ENCODE data around the gene ECD. TPM values are rescaled to one million over a fixed set of nuclear protein-coding genes. Genes with fewer than 3 reads are reported as not detected.
A peak's percentile ranks its signal among the peaks of the same experiment; 100 is the strongest.

ECD gene
- polyA plus RNA-seq (2011; rRNA removed) (53.3 and 53.6 TPM in 2 replicates), polyA plus RNA-seq (2017; fragmentation: RNase III; extraction: RNeasy Plus Mini Kit Qiagen cat#74134 plus additional on column Dnase treatment) (26.5 to 29.1 TPM (median 27.1 TPM) in 3 replicates), polyA minus RNA-seq (2011; rRNA and poly(A)+ RNA removed) (30.6 and 34.3 TPM in 2 replicates)
- polyA plus RNA-seq (2012; cell fraction: cytosol; rRNA removed): 15.3 and 18.7 TPM in 2 replicates
- 17.0 and 21.5 TPM in 2 replicates for polyA plus RNA-seq (2012; cell fraction: nucleus; rRNA removed)

GRCh38 chr10:73167783-73168464 is at the start of gene ECD, which contains the start of gene FAM149B1:
ECD (minus strand) TSS chr10:73168008; CDS start chr10:73163937, 4,071 bp downstream.
FAM149B1 (plus strand) TSS chr10:73168119; CDS start chr10:73168340, 221 bp downstream.
- FAIRE-seq (peak; percentile 46), ATAC-seq (peak; percentile 98), DNase-seq (ENCODE audit: low read depth in 1 of 2, low spot score in 1 of 2) (peak; percentile 89 to 95)
- 0% methylated on average over 15 of the region's 49 CpGs for WGBS (ENCODE audit: missing lambda C conversion rate)
- Histone ChIP-seq H3K4me2 (peak within 1 kb of the TSS; percentile 94), H3K9me3 (no peaks in the 10 kb centered on the region), H3K27ac (peak within 1 kb of the TSS; percentile 77 to 95), H3K4me3 (peak within 1 kb of the TSS; percentile 68), H3K4me1 (0 out of 3 replicates have a peak, but pooled peaks cover 6% of the 10 kb centered on the region)
- POLR2A ChIA-PET: interaction anchor here (0.5 to 1.9 kb wide), 6 partner anchors 12 to 79 kb away, joined by 3 to 13 read pairs (median 7); partner anchors contain the start of genes DNAJC9 and P4HA1
- CTCF ChIA-PET: interaction anchor here (0.9 to 2.0 kb wide), 4 partner anchors 9 to 78 kb away, joined by 5 to 14 read pairs (median 8); partner anchors contain the start of gene DNAJC9
- TF ChIP-seq TP53 (CRISPR knock-in tag; IDR thresholded peaks at IDR 0.05) (no peak), SMC3 (IDR thresholded peaks at IDR 0.05) (0 out of 3 replicates have a peak, but pooled peaks have one; percentile 7), RARB (CRISPR knock-in tag; IDR thresholded peaks at IDR 0.05) (no peak), RCOR1 (IDR thresholded peaks at IDR 0.05; ENCODE audit: low read depth, low read length) (no peak), ELK1 (IDR thresholded peaks at IDR 0.05; ENCODE audit: low read depth, low read length) (0 out of 2 replicates have a peak, but pooled peaks have one; percentile 44), KDM1A (IDR thresholded peaks at IDR 0.05; ENCODE audit: low read depth) (no peak), CEBPB (IDR thresholded peaks at IDR 0.05) (no peak), REST (IDR thresholded peaks at IDR 0.05) (peak; percentile 54; the same call in 1 of the 2 replicates), ZC3H11A (IDR thresholded peaks at IDR 0.05) (no peak), CHD4 (IDR thresholded peaks at IDR 0.05; ENCODE audit: borderline replicate concordance) (no peak), NPAS2 (CRISPR knock-in tag; IDR thresholded peaks at IDR 0.05; ENCODE audit: borderline replicate concordance) (no peak), PHF8 (IDR thresholded peaks at IDR 0.05; ENCODE audit: borderline replicate concordance, low read depth) (peak; percentile 94), POLR2AphosphoS2 (conservative IDR thresholded peaks at IDR 0.05; ENCODE audit: low read length) (no peak), KDM5A (IDR thresholded peaks at IDR 0.05) (peak; percentile 83), ZNF302 (CRISPR knock-in tag; IDR thresholded peaks at IDR 0.05) (no peak), FOXS1 (CRISPR knock-in tag; IDR thresholded peaks at IDR 0.05) (no peak), MYC (IDR thresholded peaks at IDR 0.05; ENCODE audit: borderline replicate concordance, low read length) (no peak), CBX8 (IDR thresholded peaks at IDR 0.05) (no peak), EP300 (IDR thresholded peaks at IDR 0.05) (no peak), BHLHE40 (IDR thresholded peaks at IDR 0.05; ENCODE audit: low read depth, low read length) (no peak), HOXA7 (CRISPR knock-in tag; IDR thresholded peaks at IDR 0.05) (no peak), BCL3 (IDR thresholded peaks at IDR 0.05) (peak; percentile 92), ZSCAN20 (CRISPR knock-in tag; IDR thresholded peaks at IDR 0.05) (no peak), POLR2A (IDR thresholded peaks at IDR 0.05; ENCODE audit: low read length) (peak; percentile 81), MAX (IDR thresholded peaks at IDR 0.05) (peak; percentile 64), CTCF (IDR thresholded peaks at IDR 0.05) (no peak; the same call in 2 of the 3 replicates), FOSB (CRISPR knock-in tag; IDR thresholded peaks at IDR 0.05) (no peak), NR3C1 (IDR thresholded peaks at IDR 0.05) (no peak), JUN (IDR thresholded peaks at IDR 0.05) (peak; percentile 71 to 96; a peak in 4 of 5 replicates), EHMT2 (IDR thresholded peaks at IDR 0.05; ENCODE audit: low read depth) (no peak), FOSL2 (IDR thresholded peaks at IDR 0.05) (no peak), FOSL2 (CRISPR knock-in tag; IDR thresholded peaks at IDR 0.05) (no peak), HDAC2 (IDR thresholded peaks at IDR 0.05) (no peak), HOXB13 (CRISPR knock-in tag; IDR thresholded peaks at IDR 0.05; ENCODE audit: low read depth) (no peak)
